ENCODE data around the gene INSIG1. TPM values are rescaled to one million over a fixed set of nuclear protein-coding genes. Genes with fewer than 3 reads are reported as not detected.

INSIG1 gene
- total RNA-seq, 1 experiment from 2014 or later, result 103 TPM

- ChIA-PET POLR2A (ENCODE audit: unreplicated experiment) (no interaction called here), CTCF (no interaction called here)
- Histone ChIP-seq H3K4me3 (no peak overlapping the region), H3K9me2 (ENCODE audit: insufficient read depth) (no peaks in the 10 kb centered on the region), H3K9me3 (ENCODE audit: insufficient read depth, low read depth) (no peaks in the 10 kb centered on the region), H4K20me1 (ENCODE audit: insufficient read depth) (no peaks in the 10 kb centered on the region), H3K27me3 (ENCODE audit: insufficient read depth, low read depth) (no peaks in the 10 kb centered on the region), H3K36me3 (ENCODE audit: low read depth) (no peaks in the 10 kb centered on the region), H3K27ac (no peak overlapping the region), H3K4me2 (no peak overlapping the region), H3K79me2 (ENCODE audit: low read depth) (no peaks in the 10 kb centered on the region), H3K4me1 (replicated peaks; ENCODE audit: insufficient read depth) (peaks cover 13% of the 10 kb centered on the region), H2AFZ (no peak overlapping the region), H3F3A (ENCODE audit: insufficient read depth, low read depth) (no peaks in the 10 kb centered on the region)
- TF ChIP-seq EZH2 (IDR thresholded peaks at IDR 0.05; ENCODE audit: low read depth) (no peak), CTCF (conservative IDR thresholded peaks at IDR 0.05) (no peak)
- DNase-seq, result no peak
- intact Hi-C loops (cut with micrococcal nuclease; ENCODE audit: unreplicated experiment), result no loop called here
- BruUV-seq (replicated peaks), result no TSS peak
Measured at GRCh38 chr7:155288055-155288454, 9.6 kb upstream of the INSIG1 start.

- TF ChIP-seq EZH2 (IDR thresholded peaks at IDR 0.05; ENCODE audit: low read depth), result no peak
- TF ChIP-seq CTCF (conservative IDR thresholded peaks at IDR 0.05), result no peak
- no TSS peak for BruUV-seq (replicated peaks)
- POLR2A ChIA-PET (ENCODE audit: unreplicated experiment), result no interaction called here
Measured at GRCh38 chr7:155289107-155289506, 8.6 kb upstream of the INSIG1 start.

GRCh38 chr7:155289949-155290501, 7.7 kb upstream of the INSIG1 start:
- Histone ChIP-seq H3K4me1 (replicated peaks; ENCODE audit: insufficient read depth) (peaks cover 13% of the 10 kb centered on the region), H3F3A (ENCODE audit: insufficient read depth, low read depth) (0 out of 2 replicates have a peak, but pooled peaks cover 4% of the 10 kb centered on the region), H3K4me3 (no peak overlapping the region), H3K27ac (no peak overlapping the region), H3K4me2 (no peak overlapping the region), H3K36me3 (ENCODE audit: low read depth) (no peaks in the 10 kb centered on the region), H4K20me1 (ENCODE audit: insufficient read depth) (no peaks in the 10 kb centered on the region), H3K27me3 (ENCODE audit: insufficient read depth, low read depth) (no peaks in the 10 kb centered on the region), H3K79me2 (ENCODE audit: low read depth) (no peaks in the 10 kb centered on the region), H3K9me2 (ENCODE audit: insufficient read depth) (no peaks in the 10 kb centered on the region), H3K9me3 (ENCODE audit: insufficient read depth, low read depth) (no peaks in the 10 kb centered on the region), H2AFZ (no peak overlapping the region)
- intact Hi-C loops (cut with micrococcal nuclease; ENCODE audit: unreplicated experiment), result no loop called here
- TF ChIP-seq EZH2 (IDR thresholded peaks at IDR 0.05; ENCODE audit: low read depth), result no peak
- TF ChIP-seq CTCF (conservative IDR thresholded peaks at IDR 0.05), result no peak
- no peak for DNase-seq
- POLR2A ChIA-PET (ENCODE audit: unreplicated experiment), result no interaction called here
- no TSS peak for BruUV-seq (replicated peaks)
- CTCF ChIA-PET, result interaction anchor here (0.6 kb wide), 1 partner anchor 248 kb away, joined by 3 read pairs; no protein-coding TSS in a partner anchor

More at GRCh38 chr7:155289107-155289506, 8.6 kb upstream of the INSIG1 start:
- Histone ChIP-seq H3K36me3 (ENCODE audit: low read depth) (no peaks in the 10 kb centered on the region), H2AFZ (no peak overlapping the region), H3K27me3 (ENCODE audit: insufficient read depth, low read depth) (no peaks in the 10 kb centered on the region), H3K79me2 (ENCODE audit: low read depth) (no peaks in the 10 kb centered on the region), H3K4me2 (no peak overlapping the region), H3K4me3 (no peak overlapping the region), H3F3A (ENCODE audit: insufficient read depth, low read depth) (no peaks in the 10 kb centered on the region), H3K4me1 (replicated peaks; ENCODE audit: insufficient read depth) (peaks cover 13% of the 10 kb centered on the region), H3K27ac (no peak overlapping the region), H3K9me3 (ENCODE audit: insufficient read depth, low read depth) (no peaks in the 10 kb centered on the region), H3K9me2 (ENCODE audit: insufficient read depth) (no peaks in the 10 kb centered on the region), H4K20me1 (ENCODE audit: insufficient read depth) (no peaks in the 10 kb centered on the region)
- intact Hi-C loops (cut with micrococcal nuclease; ENCODE audit: unreplicated experiment), result no loop called here
- CTCF ChIA-PET, result no interaction called here
- DNase-seq, result no peak

Data from PC-9 (cell line).